GM23248 (cell line): ENCODE measurements around the gene FECH. TPM values are rescaled to one million over a fixed set of nuclear protein-coding genes. Genes with fewer than 3 reads are reported as not detected.

Source experiments
- DNase-seq: peaks from one replicate; pipeline ENCODE4 v3.0.0-alpha.2; 2015
- H2AFZ ChIP-seq: fragments of 200-600 bp; sonication (generic); 2 replicates; pipeline ENCODE4 v1.6.1; 2016; ENCODE audit warnings: antibody characterized with exemption
- H3F3A ChIP-seq: fragments of 200-600 bp; sonication (generic); 2 replicates; pipeline ENCODE4 v1.6.1; 2016; ENCODE audit warnings: mild to moderate bottlenecking, antibody characterized with exemption, mixed run types; ENCODE audit not compliant: insufficient read depth
- H3K27ac ChIP-seq: fragments of 200-600 bp; sonication (generic); 2 replicates; pipeline ENCODE4 v1.5.1; 2016; ENCODE audit warnings: mild to moderate bottlenecking
- H3K27me3 ChIP-seq: fragments of 200-600 bp; sonication (generic); replicated peaks from 2 replicates; pipeline ENCODE4 v1.6.1; 2016; ENCODE audit warnings: mild to moderate bottlenecking; ENCODE audit not compliant: insufficient read depth
- H3K36me3 ChIP-seq: fragments of 200-600 bp; sonication (generic); 2 replicates; pipeline ENCODE4 v1.6.1; 2016; ENCODE audit warnings: low read depth, mild to moderate bottlenecking
- H3K4me1 ChIP-seq: fragments of 200-600 bp; sonication (generic); 2 replicates; pipeline ENCODE4 v1.6.1; 2016; ENCODE audit warnings: mild to moderate bottlenecking; ENCODE audit not compliant: insufficient read depth
- H3K4me2 ChIP-seq: fragments of 200-600 bp; sonication (generic); one replicate; pipeline ENCODE4 v1.6.1; 2016; ENCODE audit warnings: mild to moderate bottlenecking; ENCODE audit not compliant: unreplicated experiment
- H3K4me3 ChIP-seq: fragments of 200-600 bp; sonication (generic); 2 replicates; pipeline ENCODE4 v1.5.1; 2016; ENCODE audit warnings: mild to moderate bottlenecking
- H3K79me2 ChIP-seq: fragments of 200-600 bp; sonication (generic); 2 replicates; pipeline ENCODE4 v1.6.1; 2016; ENCODE audit warnings: mild to moderate bottlenecking; ENCODE audit not compliant: insufficient read depth
- H3K9ac ChIP-seq: fragments of 200-600 bp; sonication (generic); 2 replicates; pipeline ENCODE4 v1.6.1; 2016; ENCODE audit warnings: mild to moderate bottlenecking
- H3K9me2 ChIP-seq: fragments of 200-600 bp; sonication (generic); 2 replicates; pipeline ENCODE4 v1.6.1; 2016; ENCODE audit warnings: mixed run types, mild to moderate bottlenecking, moderate library complexity; ENCODE audit not compliant: insufficient read depth
- H3K9me3 ChIP-seq: fragments of 200-600 bp; sonication (generic); one replicate; pipeline ENCODE4 v1.6.1; 2017; ENCODE audit warnings: low read depth
- H4K20me1 ChIP-seq: fragments of 200-600 bp; sonication (generic); 2 replicates; pipeline ENCODE4 v1.6.0; 2016; ENCODE audit not compliant: insufficient read depth
- EZH2 ChIP-seq: fragments of 200-600 bp; sonication (generic); IDR thresholded peaks from 2 replicates; pipeline ENCODE4 v1.6.1; 2018; ENCODE audit warnings: antibody characterized with exemption, mild to moderate bottlenecking; ENCODE audit not compliant: insufficient read depth, poor library complexity, severe bottlenecking
- EZH2phosphoT487 ChIP-seq: fragments of 200-600 bp; sonication (generic); IDR thresholded peaks from 2 replicates; pipeline ENCODE4 v1.6.1; 2018; ENCODE audit warnings: antibody characterized with exemption, moderate library complexity, mild to moderate bottlenecking, low read depth; ENCODE audit not compliant: insufficient read depth
- WGBS, 2 experiments: methylation state at CpG; one replicate each; pipeline ENCODE4 v1.1.6; 2015 to 2017; ENCODE audit warnings: low lambda C conversion rate in 2 of 2, low coverage in 1 of 2; ENCODE audit errors: missing lambda C conversion rate in 2 of 2; 5-methylcytosine and 5-hydroxymethylcytosine counted together
- in situ Hi-C: fragments of 300-500 bp; cut with MboI; formaldehyde crosslinking; loops from 2 replicates; pipeline ENCODE4 v1.15.0; 2020
- polyA plus RNA-seq: library from polyadenylated mRNA; unstranded; fragments of >200 nt; fragmentation: Nextera tagmentation; extraction: Ambion mirVana; gene quantifications from 2 replicates; pipeline ENCODE4 v1.2.1, GENCODE V29; 2016
- total RNA-seq: library from RNA; depleted of rRNA; stranded (reverse); fragments of >200 nt; shearing (Covaris generic); gene quantifications from 2 replicates; pipeline ENCODE4 v1.2.3, GENCODE V29; 2014

Gene FECH
- total and polyA plus RNA-seq, 2 experiments from 2014 or later = 25.4 to 33.4 TPM

DNA sequence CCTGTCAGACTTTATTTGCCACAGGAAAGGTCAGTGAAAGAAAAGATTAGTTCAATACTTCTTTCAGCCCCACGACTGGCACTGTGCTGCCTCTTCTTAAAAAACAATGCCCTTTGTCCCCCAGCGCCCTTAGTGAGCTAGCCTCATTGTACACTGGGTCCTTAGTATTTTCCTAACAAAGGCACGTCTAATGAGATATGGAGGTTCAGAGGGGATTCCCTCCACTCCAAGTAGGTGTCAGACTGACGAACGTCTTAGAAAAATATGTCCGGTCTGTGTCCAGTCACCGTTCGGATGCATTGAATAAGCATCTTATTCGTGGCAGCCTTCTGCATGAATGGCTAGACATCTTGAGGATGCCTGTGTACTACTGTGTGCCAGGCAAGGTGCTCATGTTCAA is 1.1 kb downstream of the FECH start:
- H3F3A ChIP-seq = peaks cover 24% of the 10 kb centered on the region
- H3K9me2 ChIP-seq = no peaks in the 10 kb centered on the region
- no peaks in the 10 kb centered on the region; the same call in 1 of the 2 replicates for H3K79me2 ChIP-seq
- H3K36me3 ChIP-seq = no peaks in the 10 kb centered on the region
- DNase-seq = peak; percentile 25
- WGBS, 2 experiments = 38 to 39% methylated on average over 9 of the region's 9 CpGs
- peak overlapping the region; percentile 84 for H3K9ac ChIP-seq
- in situ Hi-C loops = no loop called here
- H3K27ac ChIP-seq = no peak overlapping the region
- H2AFZ ChIP-seq = peak overlapping the region; percentile 89
- peak overlapping the region; percentile 80 for H3K4me3 ChIP-seq
- no peaks in the 10 kb centered on the region for H3K9me3 ChIP-seq
- H3K27me3 ChIP-seq = no peaks in the 10 kb centered on the region
- H3K4me2 ChIP-seq = peak overlapping the region; percentile 77
- H3K4me1 ChIP-seq = peaks cover 8% of the 10 kb centered on the region
- no peak for TF ChIP-seq EZH2
- no peak for TF ChIP-seq EZH2phosphoT487
- H4K20me1 ChIP-seq = no peaks in the 10 kb centered on the region

DNA sequence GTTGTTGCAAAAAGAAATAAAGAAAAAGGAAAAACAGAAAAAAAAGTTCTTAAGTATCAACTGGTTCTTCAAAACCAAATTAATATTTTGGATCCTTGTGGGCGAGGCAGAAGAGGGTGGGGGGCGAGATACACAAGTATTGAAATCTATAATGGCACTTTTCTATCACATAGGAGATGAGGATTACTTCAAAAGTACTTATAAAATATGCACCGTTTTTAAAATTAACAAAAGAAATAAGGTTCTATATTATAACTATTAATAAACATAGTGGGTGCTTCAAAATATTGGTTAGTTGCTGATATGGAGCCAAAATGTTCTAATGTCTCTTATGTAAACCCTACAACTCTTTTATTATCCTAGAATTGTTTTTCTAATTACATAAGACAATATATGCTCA is 2.1 kb downstream of the FECH start:
- H4K20me1 ChIP-seq = no peaks in the 10 kb centered on the region
- no peaks in the 10 kb centered on the region for H3K9me2 ChIP-seq
- no peak overlapping the region for H3K27ac ChIP-seq
- DNase-seq = no peak
- H3K9me3 ChIP-seq = no peaks in the 10 kb centered on the region
- no peak for TF ChIP-seq EZH2phosphoT487
- TF ChIP-seq EZH2 = no peak
- WGBS, 2 experiments = 95% methylated on average over 3 of the region's 3 CpGs
- no peak overlapping the region for H3K9ac ChIP-seq
- peaks cover 24% of the 10 kb centered on the region for H3F3A ChIP-seq
- in situ Hi-C loops = no loop called here
- H3K4me2 ChIP-seq = no peak overlapping the region
- peaks cover 8% of the 10 kb centered on the region for H3K4me1 ChIP-seq
- H3K27me3 ChIP-seq = no peaks in the 10 kb centered on the region
- no peaks in the 10 kb centered on the region; the same call in 1 of the 2 replicates for H3K79me2 ChIP-seq
- H3K4me3 ChIP-seq = no peak overlapping the region
- peaks cover 5% of the 10 kb centered on the region; the same call in 1 of the 2 replicates for H3K36me3 ChIP-seq
- H2AFZ ChIP-seq = no peak overlapping the region

GRCh38 chr18:57583297-57583835 is 3.1 kb downstream of the FECH start:
- H3K27me3 ChIP-seq = no peaks in the 10 kb centered on the region
- H3F3A ChIP-seq = peaks cover 16% of the 10 kb centered on the region
- no peak overlapping the region for H2AFZ ChIP-seq
- TF ChIP-seq EZH2phosphoT487 (no peak), EZH2 (no peak)
- H3K9me2 ChIP-seq = no peaks in the 10 kb centered on the region
- no peak overlapping the region for H3K4me3 ChIP-seq
- no peak overlapping the region for H3K27ac ChIP-seq
- no peaks in the 10 kb centered on the region; the same call in 1 of the 2 replicates for H3K79me2 ChIP-seq
- no peaks in the 10 kb centered on the region for H4K20me1 ChIP-seq
- DNase-seq = no peak
- peaks cover 8% of the 10 kb centered on the region for H3K4me1 ChIP-seq
- peaks cover 8% of the 10 kb centered on the region; the same call in 1 of the 2 replicates for H3K36me3 ChIP-seq
- no peaks in the 10 kb centered on the region for H3K9me3 ChIP-seq
- H3K4me2 ChIP-seq = no peak overlapping the region
- no peak overlapping the region for H3K9ac ChIP-seq
- in situ Hi-C loops = no loop called here
- 94% methylated on average over 11 of the region's 11 CpGs for WGBS, 2 experiments

DNA sequence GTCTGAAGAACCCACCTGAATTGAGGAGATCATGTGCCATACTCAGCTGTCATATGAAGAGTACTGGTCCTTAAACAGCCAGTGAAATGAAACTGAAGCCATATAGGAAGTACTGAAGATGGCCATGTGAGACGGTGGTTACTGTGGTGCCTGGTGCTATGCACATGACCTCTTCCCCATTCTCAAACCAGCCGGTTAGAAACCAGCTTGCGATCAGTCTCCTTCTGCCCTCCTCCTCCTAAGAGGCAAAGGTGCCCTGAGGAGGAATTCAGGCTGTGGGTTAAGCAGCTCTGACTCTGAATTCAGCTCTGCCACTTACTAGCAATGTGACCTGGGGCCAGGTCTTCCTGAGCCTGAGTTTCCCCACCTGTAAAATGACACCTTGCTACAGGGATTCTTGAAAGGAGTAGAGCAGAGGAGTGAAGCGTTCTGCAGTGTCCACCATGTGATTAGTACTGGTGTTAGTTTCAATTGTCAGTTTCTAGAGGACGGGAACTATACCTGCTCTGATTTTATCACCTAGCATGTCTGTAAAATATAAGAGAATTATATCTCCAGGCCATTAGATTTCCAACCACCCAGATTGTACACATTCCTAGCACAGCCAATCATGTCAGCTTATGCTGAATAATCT is 5.1 kb downstream of the FECH start:
- Histone ChIP-seq H3K4me3 (no peak overlapping the region), H3F3A (no peaks in the 10 kb centered on the region), H3K27ac (no peak overlapping the region), H3K27me3 (no peaks in the 10 kb centered on the region), H2AFZ (no peak overlapping the region), H3K9ac (no peak overlapping the region), H3K9me3 (no peaks in the 10 kb centered on the region), H4K20me1 (no peaks in the 10 kb centered on the region), H3K4me1 (peaks cover 8% of the 10 kb centered on the region), H3K79me2 (no peaks in the 10 kb centered on the region; the same call in 1 of the 2 replicates), H3K36me3 (peaks cover 16% of the 10 kb centered on the region; the same call in 1 of the 2 replicates), H3K9me2 (no peaks in the 10 kb centered on the region), H3K4me2 (no peak overlapping the region)
- no peak for DNase-seq
- in situ Hi-C loops = no loop called here
- 70 to 81% methylated on average over 5 of the region's 5 CpGs for WGBS, 2 experiments
- TF ChIP-seq EZH2phosphoT487 (no peak), EZH2 (no peak)
